HCT116 (cell line): Measurements from ENCODE around the gene MAP4K2. TPM values are rescaled to one million over a fixed set of nuclear protein-coding genes. Genes with fewer than 3 reads are reported as not detected.

Source experiments
- ATAC-seq: fragments of 200-7000 bp; cut with Tn5 transposase; 2 replicates; pipeline ENCODE4 v1.9.1; 2020; ENCODE audit warnings: mild to moderate bottlenecking, moderate library complexity
- BruUV-seq: library from RNA; stranded (reverse); fragments of 400-500 nt; replicated peaks from 2 replicates; lab custom pipeline; 2021; lab: Mats Ljungman, UMichigan
- CTCF ChIA-PET: fragments of 300-600 bp; sonication (Branson Sonifier 250); formaldehyde crosslinking; loops from one replicate; lab custom pipeline; 2021; ENCODE audit warnings: antibody characterized with exemption; lab: Charles Lee
- POLR2A ChIA-PET: fragments of 300-600, 350-600 bp; sonication (Branson Sonifier 250); formaldehyde crosslinking; loops from one replicate; lab custom pipeline; 2021; ENCODE audit warnings: antibody characterized with exemption; lab: Charles Lee
- RAD21 ChIA-PET, 2 experiments: fragments of 300-600 bp; sonication (Branson Sonifier 250); formaldehyde crosslinking; loops; one replicate each; lab custom pipeline; 2023; ENCODE audit warnings: low total read pairs in 2 of 2; ENCODE audit not compliant: uncharacterized antibody in 2 of 2, unreplicated experiment in 2 of 2, low non-redundant PET in 1 of 2; lab: Charles Lee
- DNase-seq: peaks from one replicate; pipeline ENCODE4 v3.0.0-alpha.2; 2010; ENCODE audit warnings: low read depth, low spot score
- H2AFZ ChIP-seq: fragments of 200-600 bp; shearing (Covaris generic), sonication (generic); 2 replicates; pipeline ENCODE4 v1.6.1; 2017; ENCODE audit warnings: low read depth, mixed run types, mixed read lengths, antibody characterized with exemption, low read length; ENCODE audit not compliant: poor library complexity, severe bottlenecking
- H3K27ac ChIP-seq: 2 replicates; pipeline ENCODE4 v1.5.1; 2012; ENCODE audit warnings: low read depth, low read length
- H3K27me3 ChIP-seq: fragments of 200-600 bp; sonication (generic); 2 replicates; pipeline ENCODE4 v1.6.1; 2016; ENCODE audit warnings: mixed run types, low read length, mixed read lengths; ENCODE audit not compliant: insufficient read depth
- H3K36me3 ChIP-seq, 2 experiments: fragments of 200-500 bp in 1 of 2; fragments of 200-600 bp in 1 of 2; sonication (Bioruptor generic) in 1 of 2; sonication (generic) in 1 of 2; 2 replicates each; pipeline versions ENCODE4 v1.5.1 to v1.6.1; 2014 to 2016; ENCODE audit warnings: low read length in 2 of 2, inconsistent platforms in 1 of 2, mixed read lengths in 1 of 2, mixed run types in 1 of 2; ENCODE audit not compliant: insufficient read depth in 2 of 2, control insufficient read depth in 1 of 2
- H3K4me1 ChIP-seq, 2 experiments: fragments of 200-600 bp in 1 of 2; sonication (generic) in 1 of 2; 2 replicates each; pipeline versions ENCODE4 v1.5.1 to v1.6.1; 2012 to 2017; ENCODE audit warnings: low read length in 2 of 2, inconsistent platforms in 1 of 2, mild to moderate bottlenecking in 1 of 2, mixed read lengths in 1 of 2, mixed run types in 1 of 2, moderate library complexity in 1 of 2; ENCODE audit not compliant: insufficient read depth in 2 of 2, control insufficient read depth in 1 of 2
- H3K4me2 ChIP-seq: fragments of 200-600 bp; sonication (generic); 2 replicates; pipeline ENCODE4 v1.6.1; 2017; ENCODE audit warnings: mixed run types, low read length, mixed read lengths
- H3K4me3 ChIP-seq, 2 experiments: fragments of 200-600 bp in 1 of 2; sonication (generic) in 1 of 2; replicated peaks in 1 of 2; 2 replicates each; pipeline ENCODE4 v1.5.1; 2011 to 2016; ENCODE audit warnings: low read length in 2 of 2, control low read depth in 1 of 2, low read depth in 1 of 2, mild to moderate bottlenecking in 1 of 2, mixed read lengths in 1 of 2, mixed run types in 1 of 2
- H3K79me2 ChIP-seq: fragments of 200-600 bp; sonication (generic); 2 replicates; pipeline ENCODE4 v1.6.1; 2017; ENCODE audit warnings: mild to moderate bottlenecking, mixed run types, low read length, moderate library complexity, mixed read lengths; ENCODE audit not compliant: insufficient read depth
- H3K9ac ChIP-seq: fragments of 200-600 bp; sonication (generic); 2 replicates; pipeline ENCODE4 v1.6.1; 2016; ENCODE audit warnings: low read length, mixed read lengths
- H3K9me2 ChIP-seq: fragments of 200-600 bp; sonication (generic), shearing (Covaris generic); 2 replicates; pipeline ENCODE4 v1.6.1; 2017; ENCODE audit warnings: mixed run types, mild to moderate bottlenecking, moderate library complexity; ENCODE audit not compliant: insufficient read depth
- H3K9me3 ChIP-seq, 2 experiments: fragments of 200-500 bp in 1 of 2; fragments of 200-600 bp in 1 of 2; sonication (Bioruptor generic) in 1 of 2; sonication (generic) in 1 of 2; 2 replicates each; pipeline ENCODE4 v1.6.1; 2014 to 2017; ENCODE audit warnings: low read length in 2 of 2, mixed read lengths in 2 of 2, inconsistent platforms in 1 of 2, low read depth in 1 of 2, mild to moderate bottlenecking in 1 of 2, mixed run types in 1 of 2, moderate library complexity in 1 of 2; ENCODE audit not compliant: control insufficient read depth in 1 of 2, insufficient read depth in 1 of 2
- H4K20me1 ChIP-seq: fragments of 200-600 bp; sonication (generic), shearing (Covaris generic); 2 replicates; pipeline ENCODE4 v1.6.1; 2017; ENCODE audit warnings: mixed run types, mild to moderate bottlenecking, moderate library complexity; ENCODE audit not compliant: insufficient read depth
- ATF3 ChIP-seq: IDR thresholded peaks from 2 replicates; pipeline ENCODE4 v1.6.1; 2012
- CBX3 ChIP-seq: IDR thresholded peaks from 2 replicates; pipeline ENCODE4 v1.6.1; 2012; ENCODE audit warnings: low read depth
- ELF1 ChIP-seq: IDR thresholded peaks from 2 replicates; pipeline ENCODE4 v1.6.1; 2012; ENCODE audit warnings: low read depth, borderline replicate concordance
- EZH2 ChIP-seq: fragments of 200-600 bp; sonication (generic); IDR thresholded peaks from 2 replicates; pipeline ENCODE4 v1.6.1; 2017; ENCODE audit warnings: antibody characterized with exemption, mixed run types
- EZH2phosphoT487 ChIP-seq: fragments of 200-600 bp; IDR thresholded peaks from 2 replicates; pipeline ENCODE4 v1.6.1; 2018; ENCODE audit warnings: antibody characterized with exemption, borderline replicate concordance
- FOSL1 ChIP-seq: IDR thresholded peaks from 2 replicates; pipeline ENCODE4 v1.6.1; 2012; ENCODE audit warnings: low read depth
- JUND ChIP-seq: IDR thresholded peaks from 2 replicates; pipeline ENCODE4 v1.6.1; 2012
- MAX ChIP-seq: IDR thresholded peaks from 2 replicates; pipeline ENCODE4 v1.6.1; 2012
- POLR2A ChIP-seq: IDR thresholded peaks from 2 replicates; pipeline ENCODE4 v1.7.0; 2011; ENCODE audit warnings: borderline replicate concordance; ENCODE audit not compliant: insufficient read depth, insufficient read length; ENCODE audit errors: extremely low read depth
- POLR2AphosphoS5 ChIP-seq: IDR thresholded peaks from 2 replicates; pipeline ENCODE4 v1.6.1; 2011; ENCODE audit warnings: mild to moderate bottlenecking, low read depth, low read length, moderate library complexity
- RAD21 ChIP-seq: IDR thresholded peaks from 2 replicates; pipeline ENCODE4 v1.6.1; 2012; ENCODE audit warnings: low read depth, mild to moderate bottlenecking
- REST ChIP-seq: IDR thresholded peaks from 2 replicates; pipeline ENCODE4 v1.6.1; 2012; ENCODE audit warnings: low read depth
- SIN3A ChIP-seq: IDR thresholded peaks from 2 replicates; pipeline ENCODE4 v1.6.1; 2012; ENCODE audit warnings: low read depth
- SP1 ChIP-seq: IDR thresholded peaks from 2 replicates; pipeline ENCODE4 v1.6.1; 2012; ENCODE audit warnings: low read depth
- SRF ChIP-seq: IDR thresholded peaks from 2 replicates; pipeline ENCODE4 v1.6.1; 2012; ENCODE audit warnings: low read depth
- TCF7L2 ChIP-seq: IDR thresholded peaks from 2 replicates; pipeline ENCODE4 v1.7.0; 2011; ENCODE audit warnings: borderline replicate concordance, inconsistent platforms; ENCODE audit not compliant: insufficient read depth, insufficient read length; ENCODE audit errors: extremely low read depth
- YY1 ChIP-seq: IDR thresholded peaks from 2 replicates; pipeline ENCODE4 v1.6.1; 2011; ENCODE audit warnings: low read length, low read depth, moderate library complexity, mild to moderate bottlenecking; ENCODE audit not compliant: insufficient replicate concordance; ENCODE audit errors: extremely low read depth
- ZBTB33 ChIP-seq: IDR thresholded peaks from 2 replicates; pipeline ENCODE4 v1.6.1; 2011; ENCODE audit warnings: mild to moderate bottlenecking, low read length, moderate library complexity; ENCODE audit not compliant: insufficient replicate concordance; ENCODE audit errors: extremely low read depth
- ZNF274 ChIP-seq: fragments of 200-500 bp; sonication (Bioruptor generic); IDR thresholded peaks from 2 replicates; pipeline ENCODE4 v1.6.1; 2014; ENCODE audit warnings: mild to moderate bottlenecking, low read depth, low read length, inconsistent platforms
- intact Hi-C: fragments of 100-400 bp; cut with micrococcal nuclease; formaldehyde crosslinking; loops from 2 replicates; pipeline ENCODE4 v1.10.0; 2022
- total RNA-seq: library from RNA; stranded (reverse); gene quantifications from one replicate; pipeline ENCODE4 v1.2.1, GENCODE V29; 2021; ENCODE audit not compliant: unreplicated experiment

MAP4K2 gene
- total RNA-seq, 1 experiment from 2014 or later, result 44.2 TPM

- Histone ChIP-seq H3K79me2 (peaks cover 9% of the 10 kb centered on the region; the same call in 1 of the 2 replicates), H3K4me3 (no peak within 1 kb of the TSS), H3K9ac (no peak within 1 kb of the TSS), H3K27me3 (no peaks in the 10 kb centered on the region), H3K27ac (no peak within 1 kb of the TSS), H4K20me1 (peaks cover 10% of the 10 kb centered on the region; the same call in 1 of the 2 replicates), H3K9me2 (no peaks in the 10 kb centered on the region), H3K4me1 (peaks cover 0 to 11% of the 10 kb centered on the region in 2 experiments; a peak in 1 of 4 replicates), H3K4me2 (no peak within 1 kb of the TSS), H3K36me3 (peaks cover 20 to 21% of the 10 kb centered on the region in 2 experiments), H2AFZ (no peak within 1 kb of the TSS), H3K9me3 (no peaks in the 10 kb centered on the region)
- RAD21 ChIA-PET, result no interaction called here
- ATAC-seq (peak; percentile 24), DNase-seq (no peak)
- CTCF ChIA-PET, result interaction anchor here (0.9 kb wide), 1 partner anchor 19 kb away, joined by 4 read pairs; the partner anchor contains the start of gene SF1
- POLR2A ChIA-PET, result interaction anchor here (0.8 to 1.1 kb wide), 3 partner anchors 10 to 19 kb away, joined by 3 to 4 read pairs (median 4); partner anchors contain the start of gene SF1
- no TSS peak for BruUV-seq
- intact Hi-C loops, result no loop called here
- TF ChIP-seq ELF1, result no peak
- no peak for TF ChIP-seq SP1
- no peak for TF ChIP-seq SRF
- no peak for TF ChIP-seq EZH2
- TF ChIP-seq EZH2phosphoT487, result no peak
- no peak for TF ChIP-seq FOSL1
- TF ChIP-seq JUND, result no peak
- no peak for TF ChIP-seq ZBTB33
- TF ChIP-seq YY1, result no peak
- no peak for TF ChIP-seq ATF3
- TF ChIP-seq ZNF274, result no peak
- no peak for TF ChIP-seq SIN3A
- TF ChIP-seq RAD21, result no peak
- TF ChIP-seq CBX3, result no peak
- no peak for TF ChIP-seq POLR2AphosphoS5
- no peak for TF ChIP-seq POLR2A
- TF ChIP-seq REST, result no peak
- TF ChIP-seq MAX, result no peak
- no peak for TF ChIP-seq TCF7L2
Observed at GRCh38 chr11:64759722-64760719, 43.0 kb downstream of the MAP4K2 start, which contains the start of gene PYGM. PYGM (minus strand) TSS chr11:64759974; CDS start chr11:64759898, 76 bp downstream.
